Heart right ventricle (tissue), 16 donors: ENCODE data around the gene SPOCK2. TPM values are rescaled to one million over a fixed set of nuclear protein-coding genes. Genes with fewer than 3 reads are reported as not detected.

Experiments used
- ATAC-seq, 8 donors: fragments of 200-7000 bp; cut with Tn5 transposase; one replicate each; pipeline ENCODE4 v1.9.1; 2020; ENCODE audit warnings: mild to moderate bottlenecking in 8 of 8, moderate library complexity in 8 of 8, moderate number of reproducible peaks in 1 of 8
- DNase-seq, 2 donors: peaks; one replicate each; pipeline ENCODE4 v3.0.0-alpha.2; 2020
- H3K27ac ChIP-seq, 10 donors: fragments of 200-600 bp; sonication (generic) in 2 of 10; one replicate each; pipeline versions ENCODE4 v1.5.0 to v1.8.0; 2020 to 2022; ENCODE audit warnings: mild to moderate bottlenecking in 3 of 10
- H3K27me3 ChIP-seq, 7 donors: fragments of 200-600 bp; one replicate each; pipeline ENCODE4 v1.8.0; 2021 to 2022; ENCODE audit warnings: mild to moderate bottlenecking in 2 of 7
- H3K36me3 ChIP-seq, 9 donors: fragments of 200-600 bp; sonication (generic) in 1 of 9; one replicate each; pipeline versions ENCODE4 v1.5.0 to v1.8.0; 2020 to 2022; ENCODE audit warnings: mild to moderate bottlenecking in 2 of 9
- H3K4me1 ChIP-seq, 9 donors: fragments of 200-600 bp; sonication (generic) in 1 of 9; one replicate each; pipeline versions ENCODE4 v1.5.0 to v1.8.0; 2020 to 2022; ENCODE audit warnings: mild to moderate bottlenecking in 4 of 9
- H3K4me3 ChIP-seq, 10 donors: fragments of 200-600 bp; sonication (generic) in 2 of 10; one replicate each; pipeline versions ENCODE4 v1.5.0 to v1.8.0; 2020 to 2022; ENCODE audit warnings: mild to moderate bottlenecking in 7 of 10, moderate library complexity in 2 of 10
- H3K9me3 ChIP-seq, 11 donors: fragments of 200-600 bp in 10 of 11; sonication (generic) in 2 of 11; one replicate each; pipeline versions ENCODE4 v1.5.0 to v1.8.0; 2013 to 2022; ENCODE audit warnings: mild to moderate bottlenecking in 2 of 11, control low read depth in 1 of 11, moderate library complexity in 1 of 11
- CTCF ChIP-seq, 9 donors: fragments of 200-600 bp; sonication (generic) in 2 of 9; IDR thresholded peaks; one replicate each; pipeline versions ENCODE4 v1.5.0 to v1.8.0; 2021 to 2022; ENCODE audit warnings: antibody characterized with exemption in 9 of 9, mild to moderate bottlenecking in 5 of 9, moderate library complexity in 1 of 9
- WGBS, 2 donors: extraction: QIAGEN DNeasy Blood & Tissue Kit; methylation state at CpG; one replicate each; pipeline ENCODE4 v1.1.7; 2013; ENCODE audit warnings: inconsistent platforms in 1 of 2; 5-methylcytosine and 5-hydroxymethylcytosine counted together
- intact Hi-C, 10 donors: fragments of 100-400 bp; cut with DNase I; formaldehyde crosslinking; loops; one replicate each; pipeline versions ENCODE4 v1.11.1 to v1.14.2; 2022
- polyA plus RNA-seq, 2 donors: library from polyadenylated mRNA; stranded (reverse); fragments of 200-250 nt; gene quantifications; one replicate each; pipeline ENCODE4 v1.2.3, GENCODE V29; 2013
- total RNA-seq, 10 donors: library from RNA; stranded (reverse); fragmentation: NEBNext Ultra II Directional in 3 of 10; extraction: Animal tissue kit (Norgen Biotek cat#: 25700) in 3 of 10; gene quantifications; one replicate each; pipeline versions ENCODE4 v1.2.1 to v1.2.4, GENCODE V29; 2021 to 2023
- donor health status: Arrhythmogenic right ventricular cardiomyopathy.
- donor health status: ischemic (EF 13 %, LVEDD 7.1; RV severe dilation, severe dysfunction).
- donor health status: healthy with polysubstance abuse.
- donor health status: DM: no; HTN: yes; CAD: no.
- donor health status: DM: no; HTN: no; CAD: no.
- donor health status: ischemic (EF 25% LVEDD 6.9; RV normal size, moderate dysfunction).
- donor health status: ischemic (EF 25% LVEDD 5.7; RV mildly dilated, moderate dysfunction).
- donor health status: healthy.
- donor health status: DM: yes; HTN: yes; CAD: no.
- donor health status: Ischemic cardiomyopathy.
- donor health status: ischemic (EF 35%, LVEDD 5.7; RV mildly dilated, moderate dysfunction).
- donor health status: nonischemic (EF 11% LVEDD 7.7; RV severe dilation, severe dysfunction).
- donor health status: DM: yes; HTN: yes; CAD: no.
- donor health status: PGD.
- donor health status: ischemic (EF 29% LVEDD 5.4; RV normal size, mild dysfunction).
- donor health status: nonischemic (EF 23%, LVEDD 6.1; RV moderate dilation, normal function).

Gene SPOCK2
- total and polyA plus RNA-seq, 12 donors: 3.5 to 13.4 (median 6.9) TPM

- ATAC-seq (no peak), DNase-seq (no peak)
- WGBS, 2 donors: 83 to 85% methylated on average over 12 of the region's 12 CpGs
These were observed 12.8 kb downstream of the SPOCK2 start for GRCh38 chr10:72075376-72076115.

GRCh38 chr10:72074574-72075375, 13.6 kb downstream of the SPOCK2 start:
- peaks cover 0 to 7% (median 0%) of the 10 kb centered on the region in 11 donors for H3K9me3 ChIP-seq
- no peak overlapping the region for H3K4me3 ChIP-seq
- ATAC-seq (no peak), DNase-seq (no peak)
- intact Hi-C loops: no loop called here
- peaks cover 0 to 10% (median 7%) of the 10 kb centered on the region in 9 donors for H3K4me1 ChIP-seq
- WGBS, 2 donors: 68 to 81% methylated on average over 18 of the region's 18 CpGs
- H3K27ac ChIP-seq: no peak overlapping the region
- H3K27me3 ChIP-seq: no peaks in the 10 kb centered on the region
- peaks cover 0 to 5% (median 0%) of the 10 kb centered on the region in 9 donors for H3K36me3 ChIP-seq
- TF ChIP-seq CTCF (IDR thresholded peaks at IDR 0.05): no peak

More at GRCh38 chr10:72075376-72076115, 12.8 kb downstream of the SPOCK2 start:
- no peaks in the 10 kb centered on the region for H3K27me3 ChIP-seq
- peaks cover 0 to 10% (median 7%) of the 10 kb centered on the region in 9 donors for H3K4me1 ChIP-seq
- no peak overlapping the region for H3K27ac ChIP-seq
- H3K9me3 ChIP-seq: peaks cover 0 to 7% (median 0%) of the 10 kb centered on the region in 11 donors
- no peak overlapping the region for H3K4me3 ChIP-seq
- no peak for TF ChIP-seq CTCF (IDR thresholded peaks at IDR 0.05)
- peaks cover 0 to 5% (median 0%) of the 10 kb centered on the region in 9 donors for H3K36me3 ChIP-seq
- intact Hi-C loops: no loop called here

GRCh38 chr10:72073708-72074573, 14.4 kb downstream of the SPOCK2 start:
- ATAC-seq: peak in 6 of 8 donors; percentile 7 to 37 (median 24)
- Histone ChIP-seq H3K4me3 (no peak overlapping the region), H3K9me3 (peaks cover 0 to 7% (median 0%) of the 10 kb centered on the region in 11 donors), H3K4me1 (peaks cover 0 to 17% (median 10%) of the 10 kb centered on the region in 9 donors), H3K27ac (no peak overlapping the region), H3K27me3 (no peaks in the 10 kb centered on the region), H3K36me3 (peaks cover 0 to 5% (median 0%) of the 10 kb centered on the region in 9 donors)
- TF ChIP-seq CTCF (IDR thresholded peaks at IDR 0.05): no peak
- WGBS, 2 donors: 62 to 65% methylated on average over 14 of the region's 14 CpGs
- no peak for DNase-seq
- intact Hi-C loops: no loop called here

GRCh38 chr10:72072639-72073038, 15.7 kb downstream of the SPOCK2 start:
- intact Hi-C loops: no loop called here
- no peak for ATAC-seq
- 93 to 97% methylated on average over 5 of the region's 5 CpGs for WGBS, 2 donors

More at GRCh38 chr10:72072639-72073038, 15.7 kb downstream of the SPOCK2 start:
- Histone ChIP-seq H3K4me1 (peaks cover 0 to 30% (median 19%) of the 10 kb centered on the region in 9 donors), H3K27ac (no peak overlapping the region), H3K9me3 (peaks cover 0 to 7% (median 0%) of the 10 kb centered on the region in 11 donors), H3K4me3 (no peak overlapping the region), H3K36me3 (peaks cover 0 to 5% (median 0%) of the 10 kb centered on the region in 9 donors), H3K27me3 (no peaks in the 10 kb centered on the region)
- TF ChIP-seq CTCF (IDR thresholded peaks at IDR 0.05): no peak
- no peak for DNase-seq
